Measurements from ENCODE around the gene PRLH.

Gene PRLH

DNA sequence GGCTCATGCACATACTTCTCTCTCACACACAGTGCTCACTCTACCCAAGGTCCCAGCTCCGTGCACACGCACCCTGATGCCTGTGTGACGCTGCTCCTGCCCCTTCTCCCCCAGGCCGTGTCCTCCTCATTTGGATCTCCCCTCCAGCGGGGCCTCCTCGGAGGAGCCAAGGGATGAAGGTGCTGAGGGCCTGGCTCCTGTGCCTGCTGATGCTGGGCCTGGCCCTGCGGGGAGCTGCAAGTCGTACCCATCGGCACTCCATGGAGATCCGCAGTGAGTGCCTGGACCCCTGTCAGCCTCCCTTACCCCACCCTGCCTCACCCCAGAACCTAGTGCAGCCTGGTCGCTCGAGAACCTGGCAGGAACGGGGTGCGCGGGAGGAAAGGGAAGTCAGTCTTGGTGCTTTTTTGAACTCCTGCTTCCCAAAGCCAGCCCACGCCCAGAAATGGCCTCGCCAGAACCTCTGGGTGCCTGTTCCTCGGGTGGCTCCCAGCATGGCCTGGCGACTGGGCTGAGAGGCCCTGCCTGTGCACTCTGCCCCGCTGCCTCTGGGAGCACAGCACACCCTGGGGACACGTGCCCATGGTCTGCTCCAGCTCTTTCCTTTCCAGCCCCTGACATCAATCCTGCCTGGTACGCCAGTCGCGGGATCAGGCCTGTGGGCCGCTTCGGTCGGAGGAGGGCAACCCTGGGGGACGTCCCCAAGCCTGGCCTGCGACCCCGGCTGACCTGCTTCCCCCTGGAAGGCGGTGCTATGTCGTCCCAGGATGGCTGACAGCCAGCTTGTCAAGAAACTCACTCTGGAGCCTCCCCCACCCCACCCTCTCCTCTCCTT is at the start of gene PRLH:
Gene PRLH (plus strand): TSS at position 174 of the 835 bp plus-strand sequence. CDS start 0 bp downstream, at position 174.
- Histone ChIP-seq H3K27me3 (ENCODE audit: insufficient read depth, low read length, poor library complexity, severe bottlenecking) (no peaks in the 10 kb centered on the region), H3K4me1 (ENCODE audit: insufficient read depth, low read length, poor library complexity, severe bottlenecking) (no peaks in the 10 kb centered on the region), H3K36me3 (ENCODE audit: insufficient read depth, low read length) (no peaks in the 10 kb centered on the region), H3K9me2 (replicated peaks; ENCODE audit: low read depth, low read length) (no peaks in the 10 kb centered on the region), H3K79me2 (ENCODE audit: insufficient read depth, low read length) (no peaks in the 10 kb centered on the region), H3K4me2 (ENCODE audit: low read depth, low read length, poor library complexity, severe bottlenecking) (no peak within 1 kb of the TSS), H2AFZ (ENCODE audit: low read length) (no peak within 1 kb of the TSS), H4K20me1 (ENCODE audit: insufficient read depth, low read length, poor library complexity, severe bottlenecking) (no peaks in the 10 kb centered on the region), H3F3A (ENCODE audit: low read depth) (no peaks in the 10 kb centered on the region), H3K9ac (ENCODE audit: low read depth, low read length, poor library complexity, severe bottlenecking) (no peak within 1 kb of the TSS), H3K4me3 (ENCODE audit: low read length, poor library complexity, severe bottlenecking) (no peak within 1 kb of the TSS), H3K9me3 (ENCODE audit: insufficient read depth, low read depth, low read length) (no peaks in the 10 kb centered on the region)
- no peak for TF ChIP-seq EZH2phosphoT487 (IDR thresholded peaks at IDR 0.05; ENCODE audit: borderline replicate concordance)
- TF ChIP-seq, protein P1, sequence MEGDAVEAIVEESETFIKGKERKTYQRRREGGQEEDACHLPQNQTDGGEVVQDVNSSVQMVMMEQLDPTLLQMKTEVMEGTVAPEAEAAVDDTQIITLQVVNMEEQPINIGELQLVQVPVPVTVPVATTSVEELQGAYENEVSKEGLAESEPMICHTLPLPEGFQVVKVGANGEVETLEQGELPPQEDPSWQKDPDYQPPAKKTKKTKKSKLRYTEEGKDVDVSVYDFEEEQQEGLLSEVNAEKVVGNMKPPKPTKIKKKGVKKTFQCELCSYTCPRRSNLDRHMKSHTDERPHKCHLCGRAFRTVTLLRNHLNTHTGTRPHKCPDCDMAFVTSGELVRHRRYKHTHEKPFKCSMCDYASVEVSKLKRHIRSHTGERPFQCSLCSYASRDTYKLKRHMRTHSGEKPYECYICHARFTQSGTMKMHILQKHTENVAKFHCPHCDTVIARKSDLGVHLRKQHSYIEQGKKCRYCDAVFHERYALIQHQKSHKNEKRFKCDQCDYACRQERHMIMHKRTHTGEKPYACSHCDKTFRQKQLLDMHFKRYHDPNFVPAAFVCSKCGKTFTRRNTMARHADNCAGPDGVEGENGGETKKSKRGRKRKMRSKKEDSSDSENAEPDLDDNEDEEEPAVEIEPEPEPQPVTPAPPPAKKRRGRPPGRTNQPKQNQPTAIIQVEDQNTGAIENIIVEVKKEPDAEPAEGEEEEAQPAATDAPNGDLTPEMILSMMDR (conservative IDR thresholded peaks at IDR 0.05; ENCODE audit: low read length) = no peak

DNA sequence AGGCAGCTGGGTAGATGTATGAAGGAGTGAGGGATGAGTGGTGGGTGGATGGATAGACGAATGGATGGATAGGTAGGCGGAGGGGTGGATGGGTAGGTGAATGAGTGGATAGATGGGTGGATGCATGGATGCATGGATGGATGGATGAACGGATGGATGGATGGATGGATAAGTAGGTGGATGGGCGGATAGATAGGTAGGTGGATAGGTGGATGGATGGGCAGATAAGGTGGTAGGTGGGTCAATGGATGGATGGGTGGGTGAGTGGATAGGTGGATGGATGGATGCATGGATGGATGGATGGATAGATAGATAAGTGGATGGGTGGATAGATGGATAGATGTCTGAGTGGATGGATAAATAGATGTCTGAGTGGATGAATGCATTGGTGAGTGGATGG is 49.2 kb upstream of the PRLH start:
- no peaks in the 10 kb centered on the region for H3K79me2 ChIP-seq (ENCODE audit: insufficient read depth, low read length)
- H3K4me1 ChIP-seq (ENCODE audit: insufficient read depth, low read length, poor library complexity, severe bottlenecking) = no peaks in the 10 kb centered on the region
- H3K4me3 ChIP-seq (ENCODE audit: low read length, poor library complexity, severe bottlenecking) = no peak overlapping the region
- H3K9ac ChIP-seq (ENCODE audit: low read depth, low read length, poor library complexity, severe bottlenecking) = no peak overlapping the region
- H3K4me2 ChIP-seq (ENCODE audit: low read depth, low read length, poor library complexity, severe bottlenecking) = no peak overlapping the region
- no peaks in the 10 kb centered on the region for H3K27me3 ChIP-seq (ENCODE audit: insufficient read depth, low read length, poor library complexity, severe bottlenecking)
- H4K20me1 ChIP-seq (ENCODE audit: insufficient read depth, low read length, poor library complexity, severe bottlenecking) = no peaks in the 10 kb centered on the region
- no peaks in the 10 kb centered on the region for H3F3A ChIP-seq (ENCODE audit: low read depth)
- H2AFZ ChIP-seq (ENCODE audit: low read length) = no peak overlapping the region
- no peak for TF ChIP-seq EZH2phosphoT487 (IDR thresholded peaks at IDR 0.05; ENCODE audit: borderline replicate concordance)
- TF ChIP-seq, protein P1 (conservative IDR thresholded peaks at IDR 0.05; ENCODE audit: low read length) = no peak
- H3K9me2 ChIP-seq (replicated peaks; ENCODE audit: low read depth, low read length) = no peaks in the 10 kb centered on the region
- H3K36me3 ChIP-seq (ENCODE audit: insufficient read depth, low read length) = no peaks in the 10 kb centered on the region
- no peaks in the 10 kb centered on the region for H3K9me3 ChIP-seq (ENCODE audit: insufficient read depth, low read depth, low read length)

DNA sequence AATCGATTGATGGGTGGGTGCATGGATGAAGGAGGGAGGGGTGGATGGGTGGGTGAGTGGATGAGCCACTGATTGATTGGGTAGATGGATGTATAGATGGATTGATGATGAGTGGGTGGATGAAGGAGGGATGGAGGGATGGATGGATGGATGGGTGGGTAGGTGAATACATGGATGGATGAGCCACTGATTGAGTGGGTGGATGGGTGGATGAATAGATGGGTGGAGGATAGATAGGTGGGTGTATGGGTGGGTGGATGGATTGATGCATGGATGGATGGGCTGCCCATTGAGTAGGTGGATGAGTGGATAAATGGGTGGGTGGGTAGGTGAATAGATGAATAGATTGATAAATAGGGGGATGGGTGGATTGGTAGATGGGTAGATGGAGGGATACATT is 48.4 kb upstream of the PRLH start:
- H3K27me3 ChIP-seq (ENCODE audit: insufficient read depth, low read length, poor library complexity, severe bottlenecking) = no peaks in the 10 kb centered on the region
- no peak overlapping the region for H2AFZ ChIP-seq (ENCODE audit: low read length)
- TF ChIP-seq, protein P1 (conservative IDR thresholded peaks at IDR 0.05; ENCODE audit: low read length) = no peak
- no peak for TF ChIP-seq EZH2phosphoT487 (IDR thresholded peaks at IDR 0.05; ENCODE audit: borderline replicate concordance)
- no peak overlapping the region for H3K9ac ChIP-seq (ENCODE audit: low read depth, low read length, poor library complexity, severe bottlenecking)
- H3K4me3 ChIP-seq (ENCODE audit: low read length, poor library complexity, severe bottlenecking) = no peak overlapping the region
- H3K9me2 ChIP-seq (replicated peaks; ENCODE audit: low read depth, low read length) = no peaks in the 10 kb centered on the region
- no peaks in the 10 kb centered on the region for H3F3A ChIP-seq (ENCODE audit: low read depth)
- no peaks in the 10 kb centered on the region for H3K9me3 ChIP-seq (ENCODE audit: insufficient read depth, low read depth, low read length)
- no peaks in the 10 kb centered on the region for H3K79me2 ChIP-seq (ENCODE audit: insufficient read depth, low read length)
- H4K20me1 ChIP-seq (ENCODE audit: insufficient read depth, low read length, poor library complexity, severe bottlenecking) = no peaks in the 10 kb centered on the region
- no peaks in the 10 kb centered on the region for H3K36me3 ChIP-seq (ENCODE audit: insufficient read depth, low read length)
- no peaks in the 10 kb centered on the region for H3K4me1 ChIP-seq (ENCODE audit: insufficient read depth, low read length, poor library complexity, severe bottlenecking)
- H3K4me2 ChIP-seq (ENCODE audit: low read depth, low read length, poor library complexity, severe bottlenecking) = no peak overlapping the region
